A549 (cell line): ENCODE data around the gene NID2. TPM values are rescaled to one million over a fixed set of nuclear protein-coding genes. Genes with fewer than 3 reads are reported as not detected.
A peak's percentile ranks its signal among the peaks of the same experiment; 100 is the strongest.

Experiments
- ATAC-seq, 2 experiments: fragments of 200-7000 bp in 1 of 2; fragments of >200 bp in 1 of 2; cut with Nextera tagmentation in 1 of 2; cut with Tn5 transposase in 1 of 2; 3 replicates each; pipeline versions ENCODE4 v1.8.0 to v1.9.1; 2018 to 2020; ENCODE audit warnings: mild to moderate bottlenecking in 1 of 2, moderate library complexity in 1 of 2
- CTCF ChIA-PET: fragments of 300-600 bp; sonication (Branson Sonifier 250); formaldehyde crosslinking; extraction: SDS; loops from one replicate; lab custom pipeline; 2021; ENCODE audit warnings: antibody characterized with exemption, inconsistent platforms; lab: Yijun Ruan, JAX
- POLR2A ChIA-PET: fragments of 350-600 bp; formaldehyde crosslinking; extraction: SDS; loops from one replicate; lab custom pipeline; 2021; ENCODE audit warnings: antibody characterized with exemption, inconsistent platforms; lab: Yijun Ruan, JAX
- DNase-seq, 2 experiments: peaks; one replicate each; pipeline versions ENCODE4 v3.0.0 to v3.0.0-alpha.2; 2011 to 2016; ENCODE audit warnings: low read depth in 1 of 2, low spot score in 1 of 2
- FAIRE-seq: peaks from 2 replicates; lab custom pipeline; 2011; peaks lifted over from hg19 to GRCh38; lab: Jason Lieb, UNC
- H3K27ac ChIP-seq, 2 experiments: fragments of >200 bp; sonication (Bioruptor Twin); formaldehyde crosslinking; 3 replicates each; pipeline ENCODE4 v1.5.1; 2016 to 2017
- H3K4me1 ChIP-seq: fragments of >200 bp; sonication (Bioruptor Twin); formaldehyde crosslinking; 3 replicates; pipeline ENCODE4 v1.6.1; 2016
- H3K4me2 ChIP-seq: fragments of >200 bp; sonication (Bioruptor Twin); formaldehyde crosslinking; 3 replicates; pipeline ENCODE4 v1.6.1; 2016
- H3K4me3 ChIP-seq: fragments of >200 bp; sonication (Bioruptor Twin); formaldehyde crosslinking; 3 replicates; pipeline ENCODE4 v1.5.1; 2016
- H3K9me3 ChIP-seq: fragments of >200 bp; sonication (Bioruptor Twin); formaldehyde crosslinking; 3 replicates; pipeline ENCODE4 v1.6.1; 2016
- CBX8 ChIP-seq: fragments of 200-600 bp; sonication (generic); IDR thresholded peaks from 2 replicates; pipeline ENCODE4 v1.6.1; 2016
- CHD4 ChIP-seq: fragments of 200-600 bp; sonication (generic); IDR thresholded peaks from 2 replicates; pipeline ENCODE4 v1.6.1; 2016; ENCODE audit warnings: antibody characterized with exemption, mild to moderate bottlenecking, borderline replicate concordance
- EHMT2 ChIP-seq: fragments of 200-600 bp; sonication (generic); IDR thresholded peaks from 2 replicates; pipeline ENCODE4 v1.6.1; 2016; ENCODE audit warnings: antibody characterized with exemption, low read depth, mild to moderate bottlenecking, moderate library complexity
- FOSL2 ChIP-seq, 2 experiments: fragments of 450-650 bp in 1 of 2; fragments of >200 bp in 1 of 2; sonication (Bioruptor Twin) in 1 of 2; formaldehyde crosslinking; IDR thresholded peaks; 2 replicates each; pipeline versions ENCODE4 v1.5.0 to v1.6.1; 2016 to 2020; ENCODE audit warnings: mild to moderate bottlenecking in 1 of 2, moderate library complexity in 1 of 2
- GATA3 ChIP-seq: IDR thresholded peaks from 2 replicates; pipeline ENCODE4 v1.6.1; 2012; ENCODE audit warnings: borderline replicate concordance
- HDAC2 ChIP-seq: fragments of 200-600 bp; sonication (generic); IDR thresholded peaks from 2 replicates; pipeline ENCODE4 v1.6.1; 2016
- HOXA7 ChIP-seq: fragments of 250-450 bp; sonication (Bioruptor Pico); IDR thresholded peaks from 2 replicates; pipeline ENCODE4 v1.5.0; 2020; ENCODE audit warnings: mild to moderate bottlenecking, moderate library complexity
- MAFK ChIP-seq: fragments of 450-650 bp; IDR thresholded peaks from 2 replicates; pipeline ENCODE4 v1.6.1; 2014; ENCODE audit not compliant: partially characterized antibody
- MYC ChIP-seq: IDR thresholded peaks from 2 replicates; pipeline ENCODE4 v1.6.1; 2012; ENCODE audit warnings: mild to moderate bottlenecking, inconsistent platforms, low read length, improper control_type of control experiment, borderline replicate concordance
- RNF2 ChIP-seq: fragments of 200-600 bp; sonication (generic); IDR thresholded peaks from 2 replicates; pipeline ENCODE4 v1.6.1; 2016; ENCODE audit warnings: low read depth, mild to moderate bottlenecking, antibody characterized with exemption, moderate library complexity, borderline replicate concordance
- TFCP2L1 ChIP-seq: fragments of 250-450 bp; sonication (Bioruptor Pico); IDR thresholded peaks from 2 replicates; pipeline ENCODE4 v1.5.0; 2021; ENCODE audit warnings: mild to moderate bottlenecking
- TP53 ChIP-seq: fragments of 250-450 bp; sonication (Bioruptor Pico); IDR thresholded peaks from 2 replicates; pipeline ENCODE4 v1.5.0; 2021; ENCODE audit warnings: mild to moderate bottlenecking, moderate library complexity
- ZFP36 ChIP-seq: fragments of 450-650 bp; IDR thresholded peaks from 2 replicates; pipeline ENCODE4 v1.6.1; 2014; ENCODE audit warnings: borderline replicate concordance; ENCODE audit not compliant: partially characterized antibody
- ZNF302 ChIP-seq: fragments of 250-450 bp; sonication (Bioruptor Pico); IDR thresholded peaks from 2 replicates; pipeline ENCODE4 v1.9.0; 2021; ENCODE audit warnings: inconsistent platforms, mild to moderate bottlenecking, moderate library complexity
- WGBS: methylation state at CpG from one replicate; pipeline ENCODE4 v1.1.6; 2017; ENCODE audit errors: missing lambda C conversion rate; 5-methylcytosine and 5-hydroxymethylcytosine counted together
- polyA plus RNA-seq, 4 experiments: library from polyadenylated mRNA; depleted of rRNA in 3 of 4; stranded (reverse); fragments of >200 nt; fragmentation: RNase III in 1 of 4; extraction: RNeasy Plus Mini Kit Qiagen cat#74134 plus additional on column Dnase treatment in 1 of 4; gene quantifications; 2 replicates in 3 of 4; 3 replicates in 1 of 4; pipeline ENCODE4 v1.2.3, GENCODE V29; 2011 to 2017
- TF ChIP-seq, protein P1 (sequence below): fragments of >200 bp; sonication (Bioruptor Twin); formaldehyde crosslinking; IDR thresholded peaks from 3 replicates; pipeline ENCODE4 v1.5.1; 2016
- TF ChIP-seq, protein P2 (sequence below): fragments of 150-350 bp; IDR thresholded peaks from 2 replicates; pipeline ENCODE4 v1.6.1; 2014; ENCODE audit warnings: low read depth, mild to moderate bottlenecking, low read length
- TF ChIP-seq, protein P3 (sequence below): fragments of 200-600 bp; sonication (generic); IDR thresholded peaks from 2 replicates; pipeline ENCODE4 v1.6.1; 2016; ENCODE audit warnings: antibody characterized with exemption, mild to moderate bottlenecking, moderate library complexity

NID2 gene
- polyA plus RNA-seq, 2 of the 4 experiments (the other 2 are of a cell fraction) = 7.3 to 20.6 TPM

GRCh38 chr14:52080808-52081755, 12.2 kb upstream of the NID2 start:
- peak; percentile 83 to 85; a peak in 5 of 6 replicates for ATAC-seq
- Histone ChIP-seq H3K4me1 (peaks cover 40% of the 10 kb centered on the region), H3K9me3 (peaks cover 14% of the 10 kb centered on the region), H3K4me2 (peak overlapping the region; percentile 48), H3K4me3 (no peak overlapping the region), H3K27ac (peak overlapping the region; percentile 50 to 53)
- DNase-seq = peak; percentile 14 to 39
- ChIA-PET CTCF (interaction anchor here (0.8 to 2.8 kb wide), 8 partner anchors 9 to 61 kb away, joined by 3 to 23 read pairs (median 4); partner anchors contain the start of gene NID2), POLR2A (interaction anchor here (1.4 kb wide), 1 partner anchor 12 kb away, joined by 5 read pairs; the partner anchor contains the start of gene NID2)
- TF ChIP-seq EHMT2 (no peak), FOSL2 (IDR thresholded peaks at IDR 0.05) (no peak), FOSL2 (CRISPR knock-in tag; IDR thresholded peaks at IDR 0.05) (peak; percentile 22; the same call in 1 of the 2 replicates), MAFK (peak; percentile 6), HDAC2 (no peak)
- no peak for FAIRE-seq
- 10% methylated on average over 4 of the region's 4 CpGs for WGBS

GRCh38 chr14:52080158-52080800, 11.4 kb upstream of the NID2 start:
- no peak overlapping the region for H3K4me3 ChIP-seq

DNA sequence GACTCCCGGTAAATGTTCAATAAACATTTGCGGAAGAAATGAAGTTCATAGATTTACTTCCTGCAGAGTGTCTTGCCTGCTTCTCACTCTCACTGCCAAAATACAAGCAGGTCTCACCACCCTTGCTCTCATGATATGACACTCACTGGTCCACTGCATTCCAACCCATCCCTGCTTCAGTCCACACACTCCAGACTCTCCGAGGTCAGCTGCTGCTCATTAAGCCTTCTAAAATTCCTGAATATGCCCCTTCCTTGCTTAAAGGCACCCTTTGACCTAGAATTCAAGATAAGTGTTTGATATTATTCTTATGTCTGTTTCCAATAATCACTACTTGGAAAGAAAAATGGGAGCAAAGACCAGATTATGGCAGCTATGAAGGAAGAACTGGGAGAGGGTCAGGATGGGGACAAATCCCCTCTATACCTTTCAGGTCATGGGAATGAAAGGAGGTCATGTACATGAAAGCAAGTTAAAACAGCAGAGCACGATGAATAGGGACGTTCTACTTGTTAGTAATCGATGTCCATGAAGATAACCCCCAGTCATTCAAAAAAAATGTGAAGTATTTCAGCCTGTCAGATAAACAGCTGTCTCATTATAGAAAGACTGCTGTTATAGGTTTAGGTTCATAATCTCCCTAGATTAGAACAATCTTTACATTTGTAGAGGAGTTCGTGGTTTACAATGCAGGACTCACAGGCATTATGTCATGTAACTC, 10.5 kb upstream of the NID2 start:
- Histone ChIP-seq H3K4me1 (peaks cover 40% of the 10 kb centered on the region), H3K4me2 (peak overlapping the region; percentile 48), H3K27ac (peak overlapping the region; percentile 50 to 53), H3K9me3 (peaks cover 6% of the 10 kb centered on the region), H3K4me3 (no peak overlapping the region)
- no peak for ATAC-seq
- TF ChIP-seq ZFP36 (no peak), HDAC2 (no peak), MYC (no peak), HOXA7 (CRISPR knock-in tag) (no peak), RNF2 (no peak), GATA3 (no peak), TFCP2L1 (CRISPR knock-in tag) (no peak), CBX8 (no peak), CHD4 (no peak), TP53 (CRISPR knock-in tag) (no peak)
- TF ChIP-seq, protein P1, sequence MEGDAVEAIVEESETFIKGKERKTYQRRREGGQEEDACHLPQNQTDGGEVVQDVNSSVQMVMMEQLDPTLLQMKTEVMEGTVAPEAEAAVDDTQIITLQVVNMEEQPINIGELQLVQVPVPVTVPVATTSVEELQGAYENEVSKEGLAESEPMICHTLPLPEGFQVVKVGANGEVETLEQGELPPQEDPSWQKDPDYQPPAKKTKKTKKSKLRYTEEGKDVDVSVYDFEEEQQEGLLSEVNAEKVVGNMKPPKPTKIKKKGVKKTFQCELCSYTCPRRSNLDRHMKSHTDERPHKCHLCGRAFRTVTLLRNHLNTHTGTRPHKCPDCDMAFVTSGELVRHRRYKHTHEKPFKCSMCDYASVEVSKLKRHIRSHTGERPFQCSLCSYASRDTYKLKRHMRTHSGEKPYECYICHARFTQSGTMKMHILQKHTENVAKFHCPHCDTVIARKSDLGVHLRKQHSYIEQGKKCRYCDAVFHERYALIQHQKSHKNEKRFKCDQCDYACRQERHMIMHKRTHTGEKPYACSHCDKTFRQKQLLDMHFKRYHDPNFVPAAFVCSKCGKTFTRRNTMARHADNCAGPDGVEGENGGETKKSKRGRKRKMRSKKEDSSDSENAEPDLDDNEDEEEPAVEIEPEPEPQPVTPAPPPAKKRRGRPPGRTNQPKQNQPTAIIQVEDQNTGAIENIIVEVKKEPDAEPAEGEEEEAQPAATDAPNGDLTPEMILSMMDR = no peak
- TF ChIP-seq, protein P2, sequence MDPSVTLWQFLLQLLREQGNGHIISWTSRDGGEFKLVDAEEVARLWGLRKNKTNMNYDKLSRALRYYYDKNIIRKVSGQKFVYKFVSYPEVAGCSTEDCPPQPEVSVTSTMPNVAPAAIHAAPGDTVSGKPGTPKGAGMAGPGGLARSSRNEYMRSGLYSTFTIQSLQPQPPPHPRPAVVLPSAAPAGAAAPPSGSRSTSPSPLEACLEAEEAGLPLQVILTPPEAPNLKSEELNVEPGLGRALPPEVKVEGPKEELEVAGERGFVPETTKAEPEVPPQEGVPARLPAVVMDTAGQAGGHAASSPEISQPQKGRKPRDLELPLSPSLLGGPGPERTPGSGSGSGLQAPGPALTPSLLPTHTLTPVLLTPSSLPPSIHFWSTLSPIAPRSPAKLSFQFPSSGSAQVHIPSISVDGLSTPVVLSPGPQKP = no peak
- TF ChIP-seq, protein P3, sequence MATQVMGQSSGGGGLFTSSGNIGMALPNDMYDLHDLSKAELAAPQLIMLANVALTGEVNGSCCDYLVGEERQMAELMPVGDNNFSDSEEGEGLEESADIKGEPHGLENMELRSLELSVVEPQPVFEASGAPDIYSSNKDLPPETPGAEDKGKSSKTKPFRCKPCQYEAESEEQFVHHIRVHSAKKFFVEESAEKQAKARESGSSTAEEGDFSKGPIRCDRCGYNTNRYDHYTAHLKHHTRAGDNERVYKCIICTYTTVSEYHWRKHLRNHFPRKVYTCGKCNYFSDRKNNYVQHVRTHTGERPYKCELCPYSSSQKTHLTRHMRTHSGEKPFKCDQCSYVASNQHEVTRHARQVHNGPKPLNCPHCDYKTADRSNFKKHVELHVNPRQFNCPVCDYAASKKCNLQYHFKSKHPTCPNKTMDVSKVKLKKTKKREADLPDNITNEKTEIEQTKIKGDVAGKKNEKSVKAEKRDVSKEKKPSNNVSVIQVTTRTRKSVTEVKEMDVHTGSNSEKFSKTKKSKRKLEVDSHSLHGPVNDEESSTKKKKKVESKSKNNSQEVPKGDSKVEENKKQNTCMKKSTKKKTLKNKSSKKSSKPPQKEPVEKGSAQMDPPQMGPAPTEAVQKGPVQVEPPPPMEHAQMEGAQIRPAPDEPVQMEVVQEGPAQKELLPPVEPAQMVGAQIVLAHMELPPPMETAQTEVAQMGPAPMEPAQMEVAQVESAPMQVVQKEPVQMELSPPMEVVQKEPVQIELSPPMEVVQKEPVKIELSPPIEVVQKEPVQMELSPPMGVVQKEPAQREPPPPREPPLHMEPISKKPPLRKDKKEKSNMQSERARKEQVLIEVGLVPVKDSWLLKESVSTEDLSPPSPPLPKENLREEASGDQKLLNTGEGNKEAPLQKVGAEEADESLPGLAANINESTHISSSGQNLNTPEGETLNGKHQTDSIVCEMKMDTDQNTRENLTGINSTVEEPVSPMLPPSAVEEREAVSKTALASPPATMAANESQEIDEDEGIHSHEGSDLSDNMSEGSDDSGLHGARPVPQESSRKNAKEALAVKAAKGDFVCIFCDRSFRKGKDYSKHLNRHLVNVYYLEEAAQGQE = no peak
- no peak for DNase-seq
- CTCF ChIA-PET = interaction anchor here (0.6 to 2.2 kb wide), 4 partner anchors 11 to 53 kb away, joined by 3 to 8 read pairs (median 4); partner anchors contain the start of gene NID2
- no peak for FAIRE-seq
- 42% methylated on average over 7 of the region's 7 CpGs for WGBS
- POLR2A ChIA-PET = no interaction called here

More at GRCh38 chr14:52080158-52080800, 11.4 kb upstream of the NID2 start:
- Histone ChIP-seq H3K4me1 (peaks cover 40% of the 10 kb centered on the region), H3K9me3 (peaks cover 10% of the 10 kb centered on the region), H3K4me2 (peak overlapping the region; percentile 48)
- WGBS = 64% methylated on average over 2 of the region's 2 CpGs
- ATAC-seq = peak in 1 of 2 experiments; percentile 63; a peak in 3 of 6 replicates
- no peak for TF ChIP-seq FOSL2 (IDR thresholded peaks at IDR 0.05)
- no peak for TF ChIP-seq FOSL2 (CRISPR knock-in tag; IDR thresholded peaks at IDR 0.05)
- no peak for TF ChIP-seq MYC
- no peak for TF ChIP-seq ZNF302 (CRISPR knock-in tag)
- TF ChIP-seq, all 56 proteins: peak for 0
- DNase-seq = no peak
- FAIRE-seq = no peak
- peak overlapping the region; percentile 50 to 53 for H3K27ac ChIP-seq
- POLR2A ChIA-PET = interaction anchor here (1.4 kb wide), 1 partner anchor 11 kb away, joined by 5 read pairs; the partner anchor contains the start of gene NID2
- CTCF ChIA-PET = interaction anchor here (0.8 to 2.8 kb wide), 7 partner anchors 9 to 62 kb away, joined by 3 to 23 read pairs (median 4); partner anchors contain the start of gene NID2
